ENCODE measurements around the gene MUC5AC.
"Not testable (repeated sequence)": the region's sequence is repeated elsewhere in the genome, so short reads cannot be mapped to it uniquely, and the experiment has no call there.

The MUC5AC gene

GRCh38 chr11:1162491-1163311, 4.9 kb downstream of the MUC5AC start:
- no peak for FAIRE-seq

DNA sequence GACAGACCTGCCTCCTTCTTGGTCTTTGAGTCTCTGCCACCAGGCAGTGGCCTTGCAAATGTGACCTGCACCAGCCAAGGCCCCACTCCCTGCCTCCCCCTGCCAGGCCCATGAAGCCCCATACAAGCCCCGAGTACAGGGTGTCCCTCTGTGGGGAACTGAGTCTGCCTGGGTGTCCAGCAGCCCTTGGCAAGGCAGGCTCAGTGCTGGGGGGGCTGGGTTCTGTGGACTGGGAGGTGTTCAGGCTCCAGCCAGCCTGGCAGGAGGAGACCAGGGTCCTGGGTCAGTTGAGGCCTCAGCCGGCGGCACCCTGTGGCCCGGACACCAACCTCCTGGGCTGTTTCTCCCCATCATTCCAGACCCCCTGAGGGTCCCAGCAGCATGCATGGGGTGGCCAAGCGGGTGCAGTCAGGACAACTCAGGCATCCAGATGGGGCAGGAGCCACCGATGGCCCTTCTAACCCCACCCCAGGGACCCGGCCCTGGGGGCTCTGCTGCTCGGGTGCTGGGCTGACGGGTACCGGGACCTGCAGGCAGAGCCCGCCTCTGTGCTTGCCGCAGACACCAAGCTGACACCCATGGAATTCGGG, 5.7 kb downstream of the MUC5AC start:
- no peak for FAIRE-seq

GRCh38 chr11:1163911-1164735, 6.4 kb downstream of the MUC5AC start:
- FAIRE-seq = no peak

DNA sequence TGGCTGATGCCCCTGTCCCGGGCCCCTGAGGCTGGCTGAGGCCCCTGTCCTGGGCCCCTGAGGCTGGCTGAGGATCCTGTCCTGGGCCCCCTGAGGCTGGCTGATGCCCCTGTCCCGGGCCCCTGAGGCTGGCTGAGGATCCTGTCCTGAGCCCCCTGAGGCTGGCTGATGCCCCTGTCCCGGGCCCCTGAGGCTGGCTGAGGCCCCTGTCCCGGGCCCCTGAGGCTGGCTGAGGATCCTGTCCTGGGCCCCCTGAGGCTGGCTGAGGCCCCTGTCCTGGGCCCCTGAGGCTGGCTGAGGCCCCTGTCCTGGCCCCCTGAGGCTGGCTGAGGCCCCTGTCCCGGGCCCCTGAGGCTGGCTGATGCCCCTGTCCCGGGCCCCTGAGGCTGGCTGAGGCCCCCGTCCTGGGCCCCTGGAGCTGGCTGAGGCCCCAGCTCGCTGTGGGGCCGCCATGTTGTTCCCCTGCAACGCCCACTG, 7.1 kb downstream of the MUC5AC start:
- not testable (repeated sequence) for FAIRE-seq

GRCh38 chr11:1165256-1166041, 7.7 kb downstream of the MUC5AC start:
- no peak for FAIRE-seq

GRCh38 chr11:1167256-1167655, 9.5 kb downstream of the MUC5AC start:
- no peak for FAIRE-seq

- FAIRE-seq = no peak
Observed at GRCh38 chr11:1167751-1168231, 10.0 kb downstream of the MUC5AC start.

- no peak for FAIRE-seq
Observed at GRCh38 chr11:1168256-1168655, 10.5 kb downstream of the MUC5AC start.

DNA sequence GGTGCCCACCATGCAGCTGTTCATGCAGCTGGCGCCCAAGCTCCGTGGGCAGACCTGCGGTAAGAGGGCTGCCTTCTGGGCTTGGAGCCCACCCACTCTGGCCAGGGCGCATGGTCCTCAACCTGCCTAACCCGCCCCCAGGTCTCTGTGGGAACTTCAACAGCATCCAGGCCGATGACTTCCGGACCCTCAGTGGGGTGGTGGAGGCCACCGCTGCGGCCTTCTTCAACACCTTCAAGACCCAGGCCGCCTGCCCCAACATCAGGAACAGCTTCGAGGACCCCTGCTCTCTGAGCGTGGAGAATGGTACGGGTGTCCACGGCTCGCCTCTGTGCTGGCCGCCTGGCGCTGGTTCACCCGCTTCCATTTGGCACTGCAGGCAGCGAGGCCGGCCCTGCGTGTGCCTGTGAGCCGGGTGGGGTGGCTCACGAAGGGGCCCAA, 11.0 kb downstream of the MUC5AC start:
- no peak for FAIRE-seq

GRCh38 chr11:1171223-1171984, 13.7 kb downstream of the MUC5AC start:
- no peak for FAIRE-seq

- no peak for FAIRE-seq
Observed at GRCh38 chr11:1171985-1172728, 14.4 kb downstream of the MUC5AC start.

- no peak for FAIRE-seq
Observed at GRCh38 chr11:1172729-1173117, 15.0 kb downstream of the MUC5AC start.

- not testable (repeated sequence) for FAIRE-seq
Observed at GRCh38 chr11:1173396-1173795, 15.6 kb downstream of the MUC5AC start.

- FAIRE-seq = no peak
Observed at GRCh38 chr11:1174441-1175370, 17.0 kb downstream of the MUC5AC start.

GRCh38 chr11:1175461-1176223, 17.9 kb downstream of the MUC5AC start:
- no peak for FAIRE-seq

- FAIRE-seq = no peak
Observed at GRCh38 chr11:1176224-1177019, 18.7 kb downstream of the MUC5AC start.

GRCh38 chr11:1177020-1177770, 19.4 kb downstream of the MUC5AC start:
- FAIRE-seq = no peak

Data from islet of Langerhans (tissue), 1 donor.